Osteocyte (in vitro differentiated cells): ENCODE results near the gene ZNF75A. TPM values are rescaled to one million over a fixed set of nuclear protein-coding genes. Genes with fewer than 3 reads are reported as not detected.

ENCODE experiments used
- DNase-seq: peaks from one replicate; pipeline ENCODE4 v3.0.0; 2021; ENCODE audit warnings: mixed read lengths; ENCODE audit not compliant: unreplicated experiment; ENCODE audit errors: extremely low spot score
- H3K27ac Mint-ChIP-seq: one replicate; pipeline ENCODE4 v1.8.0; 2021; ENCODE audit warnings: mild to moderate bottlenecking, mixed read lengths; ENCODE audit not compliant: unreplicated experiment
- H3K27me3 Mint-ChIP-seq: one replicate; pipeline ENCODE4 v1.8.0; 2021; ENCODE audit warnings: mixed read lengths; ENCODE audit not compliant: unreplicated experiment
- H3K36me3 Mint-ChIP-seq: one replicate; pipeline ENCODE4 v1.8.0; 2021; ENCODE audit warnings: mixed read lengths; ENCODE audit not compliant: unreplicated experiment
- H3K4me1 Mint-ChIP-seq: one replicate; pipeline ENCODE4 v1.8.0; 2021; ENCODE audit warnings: mixed read lengths; ENCODE audit not compliant: unreplicated experiment
- H3K4me3 Mint-ChIP-seq: one replicate; pipeline ENCODE4 v1.8.0; 2021; ENCODE audit warnings: mild to moderate bottlenecking, moderate library complexity, mixed read lengths; ENCODE audit not compliant: unreplicated experiment
- H3K9me3 Mint-ChIP-seq: one replicate; pipeline ENCODE4 v1.8.0; 2021; ENCODE audit warnings: mixed read lengths; ENCODE audit not compliant: unreplicated experiment
- total RNA-seq: library from RNA; stranded (reverse); gene quantifications from 2 replicates; pipeline ENCODE4 v1.2.1, GENCODE V29; 2021
- TF ChIP-seq, protein P1 (sequence below): fragments of 200-600 bp; sonication (generic); IDR thresholded peaks from 2 replicates; pipeline ENCODE4 v1.5.0; 2021; ENCODE audit warnings: antibody characterized with exemption, mild to moderate bottlenecking, moderate library complexity

The ZNF75A gene
- total RNA-seq, 1 donor from 2014 or later, result 24.2 TPM

- Mint-ChIP-seq H3K27me3 (peaks cover 19% of the 10 kb centered on the region), H3K36me3 (no peaks in the 10 kb centered on the region), H3K4me1 (no peaks in the 10 kb centered on the region), H3K4me3 (no peak overlapping the region), H3K27ac (no peak overlapping the region), H3K9me3 (no peaks in the 10 kb centered on the region)
- DNase-seq, result no peak
- TF ChIP-seq, protein P1, sequence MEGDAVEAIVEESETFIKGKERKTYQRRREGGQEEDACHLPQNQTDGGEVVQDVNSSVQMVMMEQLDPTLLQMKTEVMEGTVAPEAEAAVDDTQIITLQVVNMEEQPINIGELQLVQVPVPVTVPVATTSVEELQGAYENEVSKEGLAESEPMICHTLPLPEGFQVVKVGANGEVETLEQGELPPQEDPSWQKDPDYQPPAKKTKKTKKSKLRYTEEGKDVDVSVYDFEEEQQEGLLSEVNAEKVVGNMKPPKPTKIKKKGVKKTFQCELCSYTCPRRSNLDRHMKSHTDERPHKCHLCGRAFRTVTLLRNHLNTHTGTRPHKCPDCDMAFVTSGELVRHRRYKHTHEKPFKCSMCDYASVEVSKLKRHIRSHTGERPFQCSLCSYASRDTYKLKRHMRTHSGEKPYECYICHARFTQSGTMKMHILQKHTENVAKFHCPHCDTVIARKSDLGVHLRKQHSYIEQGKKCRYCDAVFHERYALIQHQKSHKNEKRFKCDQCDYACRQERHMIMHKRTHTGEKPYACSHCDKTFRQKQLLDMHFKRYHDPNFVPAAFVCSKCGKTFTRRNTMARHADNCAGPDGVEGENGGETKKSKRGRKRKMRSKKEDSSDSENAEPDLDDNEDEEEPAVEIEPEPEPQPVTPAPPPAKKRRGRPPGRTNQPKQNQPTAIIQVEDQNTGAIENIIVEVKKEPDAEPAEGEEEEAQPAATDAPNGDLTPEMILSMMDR, result no peak
Measured at GRCh38 chr16:3274490-3274889, 30.8 kb upstream of the ZNF75A start.

- H3K27ac Mint-ChIP-seq, result no peak overlapping the region
- H3K9me3 Mint-ChIP-seq, result no peaks in the 10 kb centered on the region
- H3K36me3 Mint-ChIP-seq, result no peaks in the 10 kb centered on the region
- TF ChIP-seq, protein P1, result no peak
- H3K27me3 Mint-ChIP-seq, result peaks cover 19% of the 10 kb centered on the region
- no peak overlapping the region for H3K4me3 Mint-ChIP-seq
- H3K4me1 Mint-ChIP-seq, result no peaks in the 10 kb centered on the region
- no peak for DNase-seq
Measured at GRCh38 chr16:3274947-3275346, 30.4 kb upstream of the ZNF75A start.

DNA sequence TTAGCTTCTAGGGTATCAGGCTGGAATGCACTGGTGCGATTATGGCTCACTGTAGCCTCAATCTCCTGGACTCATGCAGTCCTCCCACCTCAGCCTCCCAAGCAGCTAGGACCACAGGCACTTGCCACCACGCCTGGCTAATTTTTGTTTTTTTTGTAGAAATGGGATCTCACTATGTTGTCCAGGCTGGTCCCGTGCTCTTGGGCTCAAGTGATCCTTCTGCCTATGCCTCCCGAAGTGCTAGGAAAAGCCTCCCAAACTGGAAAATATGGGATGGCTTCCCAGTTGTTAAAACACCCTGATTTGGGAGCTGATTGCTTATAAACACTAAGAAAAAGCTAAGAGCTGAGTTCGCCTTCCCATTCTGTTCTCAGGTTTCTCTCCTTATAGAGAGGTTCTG, 28.6 kb upstream of the ZNF75A start:
- TF ChIP-seq, protein P1, result no peak
- no peak for DNase-seq
- Mint-ChIP-seq H3K27ac (no peak overlapping the region), H3K27me3 (peaks cover 19% of the 10 kb centered on the region), H3K36me3 (no peaks in the 10 kb centered on the region), H3K9me3 (no peaks in the 10 kb centered on the region), H3K4me3 (no peak overlapping the region), H3K4me1 (no peaks in the 10 kb centered on the region)

DNA sequence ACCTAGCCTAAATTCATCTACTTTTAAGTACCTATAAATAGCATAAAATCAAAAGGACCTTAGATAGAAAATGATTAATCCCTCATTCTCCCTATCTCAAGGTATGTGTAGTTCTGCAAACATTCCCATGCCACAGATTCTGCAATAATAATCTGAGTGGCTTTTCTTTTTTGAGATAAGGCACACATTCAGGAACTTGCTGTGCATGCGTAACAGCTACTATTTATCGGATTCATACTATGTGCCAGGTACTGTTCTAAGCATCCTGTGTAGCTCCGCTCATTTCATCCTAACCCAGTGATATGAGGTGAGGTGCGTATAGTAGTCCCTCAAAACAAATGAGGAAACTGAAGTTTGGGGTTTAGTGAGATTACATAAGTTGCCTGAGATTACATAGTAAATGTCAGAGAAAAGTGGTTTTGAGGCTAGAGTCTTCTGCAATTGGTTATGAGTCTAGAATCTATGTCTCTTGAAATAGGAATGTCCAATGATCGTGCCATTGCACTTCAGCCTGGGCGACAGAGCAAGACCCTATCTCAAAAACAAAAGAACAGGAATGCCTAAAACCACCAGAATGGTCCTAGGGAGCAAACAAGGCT, 24.0 kb upstream of the ZNF75A start:
- H3K9me3 Mint-ChIP-seq, result peaks cover 6% of the 10 kb centered on the region
- H3K36me3 Mint-ChIP-seq, result peaks cover 12% of the 10 kb centered on the region
- H3K4me1 Mint-ChIP-seq, result peaks cover 21% of the 10 kb centered on the region
- peak overlapping the region; percentile 94 for H3K4me3 Mint-ChIP-seq
- H3K27me3 Mint-ChIP-seq, result peaks cover 10% of the 10 kb centered on the region
- TF ChIP-seq, protein P1, result no peak
- DNase-seq, result no peak
- H3K27ac Mint-ChIP-seq, result no peak overlapping the region

DNA sequence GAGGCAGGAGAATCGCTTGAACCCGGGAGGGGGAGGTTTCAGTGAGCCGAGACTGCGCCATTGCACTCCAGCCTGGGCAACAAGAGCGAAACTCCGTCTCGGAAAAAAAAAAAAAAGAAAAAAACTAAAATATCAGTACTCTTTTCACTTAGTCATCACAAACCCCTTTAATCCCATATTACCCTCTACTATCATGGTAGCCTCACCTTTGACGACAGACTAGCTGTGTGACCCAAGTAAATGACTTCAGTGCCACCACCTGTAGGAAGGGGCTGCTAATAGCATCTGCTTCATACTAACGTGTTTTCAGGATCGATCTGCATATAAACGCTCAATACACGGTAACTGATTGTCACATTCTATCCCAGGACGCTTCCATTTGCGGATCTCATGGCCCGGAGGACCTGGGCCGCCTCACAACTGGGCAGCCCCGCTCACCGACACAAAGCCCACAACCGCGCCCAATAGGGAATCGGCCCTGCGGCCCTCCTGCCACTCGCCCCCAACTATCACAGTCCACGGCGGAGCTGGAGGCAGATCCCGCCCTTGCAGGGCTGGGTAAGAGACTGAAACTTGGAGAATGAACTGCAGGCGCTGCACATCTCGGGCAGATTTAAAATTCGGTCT, 23.1 kb upstream of the ZNF75A start:
- H3K27me3 Mint-ChIP-seq, result peaks cover 3% of the 10 kb centered on the region
- peak overlapping the region; percentile 94 for H3K4me3 Mint-ChIP-seq
- peaks cover 20% of the 10 kb centered on the region for H3K36me3 Mint-ChIP-seq
- TF ChIP-seq, protein P1, result no peak
- H3K4me1 Mint-ChIP-seq, result peaks cover 21% of the 10 kb centered on the region
- H3K27ac Mint-ChIP-seq, result peak overlapping the region; percentile 100
- H3K9me3 Mint-ChIP-seq, result peaks cover 11% of the 10 kb centered on the region
- no peak for DNase-seq
